Activated CD8-positive, alpha-beta T cell treated with anti-CD3 and anti-CD28 coated beads for 36 hours (primary cell): ENCODE measurements around the gene KCNH6. TPM values are rescaled to one million over a fixed set of nuclear protein-coding genes. Genes with fewer than 3 reads are reported as not detected.

ENCODE experiments used
- ATAC-seq: fragments of 200-7000 bp; cut with Tn5 transposase; one replicate; pipeline ENCODE4 v1.10.0; 2021; ENCODE audit warnings: mild to moderate bottlenecking, moderate library complexity
- CTCF ChIA-PET: fragments of 350-600 bp; sonication (Branson Sonifier 250); formaldehyde crosslinking; loops from one replicate; lab custom pipeline; 2021; ENCODE audit warnings: antibody characterized with exemption; lab: Charles Lee
- POLR2A ChIA-PET: fragments of 350-600 bp; sonication (Branson Sonifier 250); formaldehyde crosslinking; loops from one replicate; lab custom pipeline; 2021; ENCODE audit warnings: antibody characterized with exemption; lab: Charles Lee
- DNase-seq: peaks from one replicate; pipeline ENCODE4 v3.0.0-alpha.2; 2020
- H3K27ac Mint-ChIP-seq: one replicate; pipeline ENCODE4 v1.8.0; 2021; ENCODE audit warnings: mild to moderate bottlenecking, mixed read lengths
- H3K27me3 Mint-ChIP-seq: one replicate; pipeline ENCODE4 v1.8.0; 2021; ENCODE audit warnings: mixed read lengths
- H3K36me3 Mint-ChIP-seq: one replicate; pipeline ENCODE4 v1.8.0; 2021; ENCODE audit warnings: low read depth, mixed read lengths
- H3K4me1 Mint-ChIP-seq: one replicate; pipeline ENCODE4 v1.8.0; 2021; ENCODE audit warnings: low read depth, mixed read lengths
- H3K4me3 Mint-ChIP-seq: one replicate; pipeline ENCODE4 v1.8.0; 2021; ENCODE audit warnings: mild to moderate bottlenecking, moderate library complexity, mixed read lengths
- H3K9me3 Mint-ChIP-seq: one replicate; pipeline ENCODE4 v1.8.0; 2021; ENCODE audit warnings: mixed read lengths
- CTCF ChIP-seq: fragments of 200-600 bp; IDR thresholded peaks from one replicate; pipeline ENCODE4 v1.8.0; 2022; ENCODE audit warnings: antibody characterized with exemption, mild to moderate bottlenecking
- intact Hi-C: fragments of 100-400 bp; cut with micrococcal nuclease; formaldehyde crosslinking; loops from one replicate; pipeline ENCODE4 v1.10.0; 2022
- total RNA-seq, 2 experiments: library from RNA; stranded (reverse); gene quantifications; one replicate each; pipeline ENCODE4 v1.2.3, GENCODE V29; 2021

Gene KCNH6
- total RNA-seq, 2 experiments from 2014 or later = not detected

GRCh38 chr17:63543822-63544420 is 20.8 kb downstream of the KCNH6 start:
- ChIA-PET CTCF (interaction anchor here (1.2 to 1.7 kb wide), 2 partner anchors 17 to 118 kb away, joined by 3 to 4 read pairs; no protein-coding TSS in a partner anchor), POLR2A (interaction anchor here (0.7 to 1.2 kb wide), 3 partner anchors 9 to 16 kb away, joined by 3 read pairs; no protein-coding TSS in a partner anchor)
- ATAC-seq (no peak), DNase-seq (no peak)
- TF ChIP-seq CTCF = no peak
- Mint-ChIP-seq H3K36me3 (no peaks in the 10 kb centered on the region), H3K4me3 (no peak overlapping the region), H3K9me3 (no peaks in the 10 kb centered on the region), H3K4me1 (no peaks in the 10 kb centered on the region), H3K27me3 (peaks cover 12% of the 10 kb centered on the region), H3K27ac (no peak overlapping the region)
- intact Hi-C loops = no loop called here

GRCh38 chr17:63544467-63545301 is 21.5 kb downstream of the KCNH6 start:
- no peaks in the 10 kb centered on the region for H3K9me3 Mint-ChIP-seq
- intact Hi-C loops = no loop called here
- no peak overlapping the region for H3K27ac Mint-ChIP-seq
- ChIA-PET POLR2A (interaction anchor here (0.7 to 1.2 kb wide), 2 partner anchors 10 kb away, joined by 3 read pairs; no protein-coding TSS in a partner anchor), CTCF (interaction anchor here (1.2 to 1.7 kb wide), 3 partner anchors 18 to 119 kb away, joined by 3 to 5 read pairs (median 4); no protein-coding TSS in a partner anchor)
- no peak overlapping the region for H3K4me3 Mint-ChIP-seq
- no peaks in the 10 kb centered on the region for H3K4me1 Mint-ChIP-seq
- no peak for TF ChIP-seq CTCF
- no peaks in the 10 kb centered on the region for H3K36me3 Mint-ChIP-seq
- no peak for DNase-seq
- no peak for ATAC-seq
- H3K27me3 Mint-ChIP-seq = peaks cover 5% of the 10 kb centered on the region

GRCh38 chr17:63546308-63547082 is 23.3 kb downstream of the KCNH6 start:
- Mint-ChIP-seq H3K36me3 (peaks cover 3% of the 10 kb centered on the region), H3K27ac (no peak overlapping the region), H3K4me3 (no peak overlapping the region), H3K9me3 (no peaks in the 10 kb centered on the region), H3K27me3 (no peaks in the 10 kb centered on the region), H3K4me1 (peaks cover 3% of the 10 kb centered on the region)
- DNase-seq = no peak
- POLR2A ChIA-PET = no interaction called here
- intact Hi-C loops = no loop called here
- TF ChIP-seq CTCF = no peak
- CTCF ChIA-PET = interaction anchor here (1.0 kb wide), 1 partner anchor 22 kb away, joined by 4 read pairs; no protein-coding TSS in a partner anchor
- no peak for ATAC-seq

- Mint-ChIP-seq H3K4me3 (no peak overlapping the region), H3K4me1 (peaks cover 6% of the 10 kb centered on the region), H3K36me3 (peaks cover 7% of the 10 kb centered on the region), H3K27me3 (no peaks in the 10 kb centered on the region), H3K27ac (no peak overlapping the region), H3K9me3 (no peaks in the 10 kb centered on the region)
- DNase-seq = no peak
- no peak for TF ChIP-seq CTCF
- CTCF ChIA-PET = interaction anchor here (1.4 kb wide), 1 partner anchor 163 kb away, joined by 3 read pairs; no protein-coding TSS in a partner anchor
- ATAC-seq = no peak
- POLR2A ChIA-PET = no interaction called here
- intact Hi-C loops = no loop called here
These were observed 23.9 kb downstream of the KCNH6 start for GRCh38 chr17:63547083-63547523.
